GM19468 (cell line): ENCODE results near the gene OTOP3.

Source experiments
- ATAC-seq: cut with Tn5 transposase; IDR thresholded peaks from one replicate; pipeline ENCODE4 v1.9.1; 2021; ENCODE audit warnings: mild to moderate bottlenecking, moderate library complexity, moderate number of reproducible peaks; ENCODE audit not compliant: unreplicated experiment; ENCODE audit errors: extremely low read depth

Gene OTOP3

DNA sequence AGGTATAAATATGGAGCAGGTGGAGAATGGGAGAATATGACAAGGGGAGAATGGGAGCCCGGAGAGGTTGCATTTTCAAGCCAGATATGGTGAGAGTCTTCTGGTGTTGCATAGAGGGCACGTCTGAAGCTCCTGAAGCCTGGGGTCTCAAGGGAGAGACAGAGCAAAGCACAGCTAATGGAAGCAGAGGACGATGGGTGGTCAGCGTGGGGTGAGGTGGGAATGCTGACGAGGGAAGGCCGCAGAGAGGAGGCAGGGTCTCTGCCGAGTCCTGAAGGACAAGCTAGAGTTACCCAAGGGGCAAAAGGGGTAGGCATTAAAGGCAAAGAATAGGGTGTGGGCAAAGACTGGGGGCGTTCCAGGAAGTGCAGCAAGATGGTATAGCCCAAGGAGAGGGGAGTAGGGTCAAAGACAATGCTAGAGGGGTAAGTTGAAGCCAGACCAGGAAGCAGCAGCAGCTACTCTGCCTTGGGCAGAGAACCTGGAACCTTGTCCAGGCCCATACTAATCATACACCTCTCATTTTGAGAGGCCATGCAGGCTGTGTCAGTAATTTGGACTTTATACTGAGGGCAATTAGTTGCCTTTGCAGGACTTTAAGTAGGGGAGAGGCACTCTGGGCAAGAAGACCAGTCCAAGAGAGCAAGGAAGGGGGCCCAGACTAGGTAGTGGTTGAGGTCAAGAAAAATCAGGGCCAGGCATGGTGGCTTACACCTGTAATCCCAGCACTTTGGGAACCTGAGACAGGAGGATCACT, 2.7 kb downstream of the OTOP3 start:
- no peak for ATAC-seq

DNA sequence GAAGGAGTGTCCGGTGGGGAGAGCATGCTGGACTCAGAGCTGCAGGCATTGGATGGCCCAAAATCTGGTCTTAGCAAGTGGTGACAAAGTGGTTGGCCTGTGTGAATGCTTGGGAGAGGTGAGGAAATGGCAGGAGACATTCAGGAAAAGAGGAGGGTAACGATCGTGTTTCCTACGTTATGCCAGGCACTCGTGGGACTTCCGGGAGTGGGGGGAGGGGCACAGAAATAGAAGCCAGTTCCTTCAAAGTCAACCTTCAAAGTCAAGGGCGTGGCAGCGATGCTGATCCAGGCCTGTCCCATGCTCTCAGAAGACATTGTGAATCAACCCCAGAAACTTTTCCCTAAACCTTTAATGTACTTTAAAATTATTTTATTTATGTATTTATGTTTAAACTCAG, 3.8 kb downstream of the OTOP3 start:
- ATAC-seq, result no peak

DNA sequence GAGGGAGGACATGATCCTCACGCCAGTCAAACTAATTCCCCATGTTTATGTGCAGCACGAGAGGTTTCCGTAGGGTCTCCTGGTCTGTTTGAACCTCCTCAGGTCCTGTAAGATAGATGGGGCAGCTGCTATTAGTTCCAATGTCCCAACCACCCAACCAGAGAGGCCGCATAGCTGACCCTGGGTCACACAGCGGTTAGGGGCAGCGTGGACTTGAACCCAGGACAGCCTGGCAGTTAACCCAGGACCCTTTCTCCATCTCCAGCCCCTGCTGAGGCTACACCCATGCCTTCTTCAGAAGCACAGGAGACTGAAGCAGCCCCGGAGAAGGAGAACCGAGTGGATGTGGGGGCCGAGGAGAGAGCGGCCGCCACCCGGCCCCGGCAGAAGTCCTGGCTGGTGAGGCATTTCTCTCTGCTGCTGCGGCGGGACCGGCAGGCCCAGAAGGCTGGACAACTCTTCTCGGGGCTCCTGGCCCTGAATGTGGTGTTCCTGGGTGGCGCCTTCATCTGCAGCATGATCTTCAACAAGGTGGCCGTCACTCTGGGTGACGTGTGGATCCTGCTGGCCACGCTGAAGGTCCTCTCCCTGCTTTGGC, 5.5 kb downstream of the OTOP3 start:
- no peak for ATAC-seq

DNA sequence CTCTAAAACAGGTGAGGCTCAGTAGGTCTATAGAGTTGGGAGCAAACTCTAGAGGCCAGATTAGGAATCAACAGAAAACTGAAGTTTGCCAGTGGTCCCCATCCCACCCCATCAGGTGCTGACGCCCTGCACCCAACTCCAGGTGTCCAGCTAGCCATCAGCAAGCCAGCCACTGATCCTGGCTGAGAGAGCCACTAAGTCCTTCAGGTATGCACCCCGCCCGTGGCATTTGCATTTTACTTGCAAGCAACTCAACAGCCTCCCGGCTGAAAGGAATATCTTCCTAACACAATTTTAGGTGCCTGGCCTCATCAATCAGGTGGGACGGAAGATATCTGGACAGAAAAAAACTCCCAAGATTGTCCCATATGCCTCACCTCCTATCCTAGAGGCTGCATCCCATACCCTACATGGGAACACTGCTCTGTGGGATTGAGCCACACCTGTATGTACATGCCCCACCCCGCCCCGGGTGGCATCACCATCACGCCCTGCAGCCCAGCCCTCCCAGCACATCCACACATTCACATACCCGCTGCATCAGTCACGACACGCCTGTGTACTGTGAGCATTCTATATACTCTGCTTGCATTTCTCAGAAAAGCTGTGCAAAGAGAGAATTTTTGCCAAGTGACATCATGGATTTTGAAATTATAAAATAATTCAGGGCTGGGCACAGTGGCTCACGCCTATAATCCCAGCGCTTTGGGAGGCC, 8.3 kb downstream of the OTOP3 start:
- no peak for ATAC-seq

DNA sequence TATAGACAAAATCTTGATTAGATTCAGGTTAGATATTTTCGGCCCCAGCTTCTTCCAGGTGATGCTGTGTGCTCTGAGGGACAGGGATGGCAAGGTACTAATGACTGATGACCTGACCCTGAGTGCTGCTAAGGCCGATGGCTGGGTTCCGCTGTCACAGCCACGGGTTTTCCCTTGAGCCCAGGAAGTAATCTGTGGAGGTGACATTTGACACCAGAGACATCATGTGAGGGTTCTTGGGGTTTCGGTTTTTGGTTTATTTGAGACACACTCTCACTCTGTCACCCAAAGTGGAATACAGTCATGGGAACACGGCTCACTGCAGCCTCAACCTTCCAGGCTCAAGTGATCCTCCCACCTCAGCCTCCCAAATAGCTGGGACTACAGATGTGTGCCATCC, 9.8 kb downstream of the OTOP3 start:
- no peak for ATAC-seq

DNA sequence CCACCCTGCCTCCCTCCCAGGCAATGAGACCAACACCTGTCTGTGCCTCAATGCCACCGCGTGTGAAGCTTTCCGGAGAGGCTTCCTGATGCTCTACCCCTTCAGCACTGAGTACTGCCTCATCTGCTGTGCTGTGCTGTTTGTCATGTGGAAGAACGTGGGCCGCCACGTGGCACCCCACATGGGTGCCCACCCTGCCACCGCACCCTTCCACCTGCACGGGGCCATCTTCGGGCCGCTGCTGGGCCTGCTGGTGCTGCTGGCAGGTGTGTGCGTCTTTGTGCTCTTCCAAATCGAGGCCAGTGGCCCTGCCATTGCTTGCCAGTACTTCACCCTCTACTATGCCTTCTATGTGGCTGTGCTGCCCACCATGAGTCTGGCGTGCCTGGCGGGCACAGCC, 10.9 kb downstream of the OTOP3 start:
- ATAC-seq, result no peak

DNA sequence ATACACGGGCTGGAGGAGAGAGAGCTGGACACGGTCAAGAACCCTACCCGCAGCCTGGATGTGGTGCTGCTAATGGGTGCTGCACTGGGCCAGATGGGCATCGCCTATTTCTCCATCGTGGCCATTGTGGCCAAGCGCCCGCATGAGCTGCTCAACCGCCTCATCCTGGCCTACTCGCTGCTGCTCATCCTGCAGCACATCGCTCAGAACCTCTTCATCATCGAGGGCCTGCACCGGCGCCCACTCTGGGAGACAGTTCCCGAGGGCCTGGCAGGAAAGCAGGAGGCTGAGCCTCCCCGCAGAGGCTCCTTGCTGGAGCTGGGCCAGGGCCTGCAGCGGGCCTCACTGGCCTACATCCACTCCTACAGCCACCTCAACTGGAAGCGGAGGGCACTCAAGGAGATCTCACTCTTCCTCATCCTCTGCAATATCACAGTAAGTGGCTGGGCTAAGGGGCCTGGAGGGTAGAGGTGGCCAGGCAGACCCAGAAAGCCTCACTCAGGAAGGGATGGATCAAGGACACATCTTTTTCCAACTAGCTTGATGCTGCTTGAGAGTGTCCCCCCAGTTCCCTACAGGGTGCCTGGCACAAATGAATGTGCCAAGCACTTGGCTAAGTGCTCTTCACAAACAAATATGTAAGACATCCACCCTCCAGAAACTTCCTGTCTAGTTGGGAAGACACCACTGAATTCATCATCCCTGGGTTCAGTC, 11.5 kb downstream of the OTOP3 start:
- ATAC-seq, result no peak

DNA sequence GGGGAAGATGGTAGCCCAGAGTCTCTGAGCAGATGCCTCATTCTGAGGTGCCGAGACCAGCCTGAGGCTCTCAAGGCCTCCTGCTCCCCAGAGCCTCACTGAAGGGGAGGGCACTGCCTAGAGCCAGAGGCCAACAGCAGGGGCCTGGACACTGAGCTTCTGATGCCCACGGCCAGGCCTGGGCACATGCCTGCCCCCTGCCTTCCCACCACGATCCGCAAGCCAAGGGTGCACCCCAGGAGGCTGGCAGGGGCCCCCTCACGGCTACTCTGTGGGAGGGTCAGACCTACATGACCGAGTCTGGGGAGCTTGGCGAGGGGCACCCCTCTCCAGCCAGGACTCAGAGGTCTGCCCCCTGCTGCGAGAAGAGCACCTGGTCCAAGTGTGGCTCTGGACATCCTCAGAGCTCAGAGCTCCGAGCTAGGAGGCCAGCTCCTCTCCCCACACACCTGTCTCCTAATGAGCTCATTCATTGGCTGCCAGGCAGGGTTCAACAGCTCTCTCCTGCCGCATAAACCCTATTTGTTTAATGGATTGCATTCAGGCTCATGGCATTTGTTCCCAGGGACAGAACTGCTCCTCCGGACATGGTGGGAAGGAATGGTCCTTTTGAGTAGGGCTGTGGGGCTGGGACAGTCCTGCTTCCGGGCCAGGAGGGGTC, 13.9 kb downstream of the OTOP3 start:
- ATAC-seq, result no peak

DNA sequence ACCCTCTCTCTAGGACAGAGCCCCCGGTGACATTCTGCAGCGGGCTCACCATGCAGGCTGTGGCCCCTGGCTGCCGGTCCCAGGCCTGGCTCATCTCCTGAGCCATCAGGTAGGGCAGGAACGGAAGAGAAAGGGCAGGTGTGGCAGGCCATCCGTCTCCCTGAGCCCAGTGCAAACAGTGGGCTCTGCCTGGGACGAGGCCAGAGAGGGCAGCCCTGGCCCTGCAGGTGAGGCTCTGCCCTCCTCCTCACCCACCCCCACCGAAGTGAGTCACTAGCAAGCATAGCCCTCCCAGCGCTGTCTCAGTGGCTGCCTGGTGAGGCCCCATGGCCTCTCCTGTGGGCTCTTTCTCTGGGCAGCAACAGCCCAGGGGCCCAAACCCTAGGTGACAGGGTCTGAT, 14.5 kb downstream of the OTOP3 start:
- ATAC-seq, result no peak

DNA sequence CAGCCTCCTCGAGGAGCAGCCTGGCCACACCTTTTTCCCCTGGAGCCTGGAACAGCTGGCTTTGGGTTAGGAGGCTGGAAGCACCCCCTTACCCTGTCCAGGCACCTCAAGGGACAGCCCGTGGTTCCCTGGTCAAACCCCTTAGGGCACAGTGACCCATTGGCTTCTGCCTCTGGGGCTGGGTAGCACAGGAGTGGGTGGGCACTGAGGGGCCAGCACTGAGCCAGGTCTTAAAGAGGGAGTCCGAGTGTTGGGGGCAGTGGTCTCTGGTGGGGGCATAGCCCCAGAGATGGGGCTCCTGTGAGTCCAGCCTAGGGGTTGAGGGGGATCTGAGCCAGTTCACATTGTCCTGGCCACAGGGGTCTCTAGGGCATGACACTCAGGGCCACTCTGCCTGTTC, 15.4 kb downstream of the OTOP3 start:
- ATAC-seq, result no peak

DNA sequence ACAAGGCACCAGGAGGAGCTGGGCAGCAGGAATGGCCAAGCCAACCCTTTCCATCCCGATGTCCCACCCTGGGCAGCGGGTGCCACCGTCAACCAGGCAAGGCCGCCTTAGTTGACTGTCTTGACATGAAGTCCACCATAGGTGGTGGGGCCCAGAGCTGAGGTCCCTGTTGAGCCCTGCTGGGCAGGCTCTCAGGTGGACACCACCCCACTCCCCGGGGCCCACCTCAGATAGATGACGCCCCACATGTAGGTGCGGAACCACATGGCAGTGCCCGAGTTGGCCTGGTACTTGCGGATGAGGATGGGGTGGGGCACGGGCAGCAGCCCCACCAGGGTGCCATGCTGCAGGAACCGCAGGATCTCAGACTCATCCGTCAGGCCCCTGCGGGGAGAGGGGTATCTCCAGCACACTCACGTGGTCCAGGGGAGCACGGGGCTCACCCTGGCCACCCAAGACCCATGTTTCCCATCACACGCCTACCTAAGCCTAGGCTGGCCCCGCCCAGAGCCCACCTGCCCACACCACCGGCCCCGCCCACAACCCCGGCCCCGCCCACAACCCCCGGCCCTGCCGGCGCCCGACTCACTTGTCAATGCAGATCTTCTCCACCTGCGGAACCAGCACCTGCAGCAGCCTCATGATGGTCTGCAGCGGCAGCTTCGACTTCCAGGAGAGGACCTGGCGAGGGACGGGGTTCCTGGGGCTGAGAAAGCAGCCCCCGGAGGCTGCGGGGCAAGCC, 16.2 kb downstream of the OTOP3 start:
- ATAC-seq, result no peak

DNA sequence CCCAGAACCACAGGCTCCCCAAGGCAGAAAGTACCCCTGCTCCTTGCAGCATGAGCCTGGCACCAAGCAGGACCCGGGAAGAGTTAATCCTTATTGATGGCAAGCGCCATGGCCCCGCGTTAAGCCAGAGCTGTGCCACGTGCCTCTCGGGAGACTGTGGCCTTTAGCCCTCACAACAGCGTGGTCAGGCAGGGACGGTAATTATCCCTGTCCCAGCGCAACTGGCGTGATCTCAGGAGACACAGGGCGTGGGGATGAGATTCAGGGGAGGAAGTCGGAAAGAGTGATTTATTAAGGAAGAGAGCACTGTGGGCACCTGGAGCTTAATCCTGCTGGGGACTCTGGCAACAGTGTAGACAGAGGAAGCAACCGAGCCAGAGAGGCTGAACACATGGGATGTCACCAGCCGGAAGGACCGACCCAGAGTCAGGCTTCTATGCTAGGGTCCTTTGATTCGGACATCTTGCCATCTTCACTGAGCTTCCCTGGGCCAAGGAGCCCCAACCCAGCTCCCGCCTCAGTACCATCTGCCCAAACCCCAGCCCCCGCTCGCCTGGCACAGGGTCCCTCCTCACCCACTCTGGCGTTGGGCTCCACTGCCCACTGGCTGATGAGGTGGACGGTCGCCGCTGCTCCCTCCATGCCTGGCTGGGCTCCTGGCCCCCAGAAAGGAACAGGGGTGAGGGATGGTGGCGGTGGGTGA, 16.9 kb downstream of the OTOP3 start:
- no peak for ATAC-seq

DNA sequence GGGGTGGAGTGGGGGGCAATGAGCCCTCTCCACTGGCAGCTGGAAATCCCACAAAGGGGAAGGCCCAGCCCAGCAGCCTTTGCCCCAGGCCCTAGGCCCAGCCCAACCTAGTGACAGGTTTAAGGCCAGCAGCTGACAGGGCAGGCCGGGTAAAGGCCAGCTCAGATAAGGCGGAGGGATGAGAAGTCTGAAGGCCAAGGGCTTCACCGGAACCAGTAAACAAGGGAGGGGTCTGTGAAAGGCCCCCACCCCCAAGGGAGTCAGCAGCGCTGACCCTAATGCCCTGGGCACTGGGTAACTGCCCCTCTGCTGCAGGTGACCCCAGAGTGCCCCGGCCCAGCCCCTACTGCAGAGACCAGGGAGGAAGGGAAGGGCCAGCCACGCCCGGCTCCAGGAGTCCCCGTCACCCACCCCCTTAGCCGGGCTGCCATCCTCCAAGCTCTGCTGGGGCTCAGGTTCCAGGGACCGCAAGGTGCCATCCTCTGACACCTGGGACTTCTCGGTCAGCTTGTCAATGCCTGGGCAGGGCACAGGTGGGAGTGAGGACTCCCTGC, 17.5 kb downstream of the OTOP3 start:
- no peak for ATAC-seq

DNA sequence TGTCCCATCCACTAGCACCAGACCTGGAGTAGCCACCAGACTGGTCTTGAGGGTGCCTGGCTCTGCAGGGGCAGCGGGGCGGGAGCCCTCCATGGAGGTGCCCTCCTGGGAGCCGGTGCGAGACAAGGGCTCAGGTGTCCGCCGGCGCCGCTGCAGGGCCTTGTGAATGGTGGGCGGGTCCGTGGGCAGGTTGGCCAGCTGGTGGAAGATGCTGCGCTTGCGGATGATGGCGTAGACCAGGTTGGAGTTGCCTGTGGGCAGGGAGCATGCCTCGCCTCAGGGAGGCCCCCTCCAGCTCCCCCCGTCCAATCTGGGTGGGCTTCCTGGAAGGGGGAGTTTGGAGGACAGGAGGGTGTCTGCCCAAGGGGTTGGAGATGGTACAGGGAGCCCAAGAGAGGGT, 18.4 kb downstream of the OTOP3 start:
- ATAC-seq, result no peak

DNA sequence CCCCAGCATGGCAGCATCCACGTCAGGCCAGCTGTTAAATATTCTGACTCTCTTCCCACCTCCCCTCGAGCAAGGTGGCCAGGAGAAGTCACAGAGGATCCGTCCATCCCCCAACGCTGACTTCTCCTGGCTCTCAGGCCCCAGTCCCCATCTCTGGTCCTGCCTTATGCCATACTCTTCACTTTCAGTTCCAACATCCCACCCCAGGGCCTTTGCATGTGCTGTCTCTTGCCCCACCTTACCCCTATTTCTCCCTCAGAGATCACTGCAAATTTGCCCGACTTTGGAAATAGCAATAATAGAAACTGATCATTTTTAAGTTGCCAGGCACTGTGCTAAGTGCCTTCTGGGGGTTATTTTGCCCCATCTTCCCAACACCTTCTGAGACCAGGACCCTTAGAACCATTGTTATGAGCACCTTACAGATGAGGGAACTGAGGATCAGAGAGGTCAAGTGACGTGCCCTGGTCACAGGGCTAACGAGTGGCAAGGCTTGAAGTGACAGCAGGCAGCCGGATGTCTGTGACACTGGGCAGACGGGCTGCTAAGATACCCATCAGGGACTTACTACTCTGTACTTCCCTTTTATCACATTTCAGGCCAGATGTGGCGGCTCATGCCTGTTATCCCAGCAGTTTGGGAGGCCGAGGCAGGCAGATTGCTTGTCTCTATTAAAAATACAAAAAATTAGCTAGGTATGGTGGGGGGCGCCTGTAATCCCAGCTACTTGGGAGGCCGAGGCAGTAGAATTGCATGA, 19.1 kb downstream of the OTOP3 start:
- no peak for ATAC-seq

DNA sequence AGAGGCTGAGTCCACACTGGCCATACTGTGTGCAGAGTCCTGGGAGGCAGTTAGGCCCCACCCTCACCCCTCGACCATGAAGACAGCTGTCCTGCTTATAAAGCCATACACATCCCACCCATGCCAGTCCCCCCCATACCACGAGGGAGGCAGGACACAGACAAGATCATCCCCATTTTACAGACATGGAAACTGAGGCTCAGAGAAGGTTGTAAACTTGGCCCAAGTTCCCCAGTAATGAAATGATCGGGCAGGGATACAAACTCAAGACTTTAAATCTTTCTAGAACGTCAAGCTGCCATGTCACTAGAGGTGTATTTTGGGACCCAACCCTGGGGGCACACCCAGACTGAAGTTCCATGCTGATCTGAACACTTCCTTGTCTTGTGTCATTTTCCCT, 20.4 kb downstream of the OTOP3 start:
- no peak for ATAC-seq

DNA sequence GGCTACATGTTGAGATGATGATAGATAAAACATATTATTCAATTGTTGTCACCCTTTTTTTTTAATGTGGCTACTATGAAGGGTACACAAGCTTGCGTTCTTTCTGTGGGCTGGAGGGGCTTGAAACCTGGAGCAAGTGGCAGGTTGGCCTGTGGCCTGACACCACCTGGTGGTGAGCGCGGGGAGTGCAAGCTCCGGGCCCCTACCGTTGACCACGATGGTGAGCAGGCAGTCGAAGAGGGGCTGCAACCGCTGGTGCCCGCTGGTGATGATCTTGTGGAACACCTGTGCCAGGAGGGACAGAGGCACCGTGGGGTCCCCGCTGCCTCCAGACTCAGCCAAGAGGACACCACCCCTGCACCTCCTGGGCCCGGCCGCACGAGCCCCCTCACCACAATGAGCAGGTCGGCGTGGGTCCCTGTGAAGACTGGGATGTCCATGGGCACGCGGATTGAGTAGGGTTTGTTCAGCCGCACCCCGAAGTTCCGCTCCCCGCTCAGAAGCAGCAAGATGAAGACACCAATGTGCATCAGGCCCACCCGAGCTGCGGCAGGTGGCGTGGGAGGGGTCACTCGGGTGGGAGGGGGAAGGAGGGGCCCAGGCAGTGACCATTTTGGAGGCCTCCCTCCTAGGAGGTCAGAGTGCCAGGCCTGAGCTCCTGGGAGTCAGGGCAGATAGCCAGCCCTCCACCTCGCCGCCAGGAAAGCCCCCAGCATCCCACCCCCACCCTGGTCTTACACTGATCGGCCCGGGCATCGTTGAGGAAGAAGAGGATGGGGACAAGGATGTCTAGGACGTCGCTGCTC, 22.4 kb downstream of the OTOP3 start:
- no peak for ATAC-seq
